ENCODE results near the gene ACTR5. TPM values are rescaled to one million over a fixed set of nuclear protein-coding genes. Genes with fewer than 3 reads are reported as not detected.

Gene ACTR5
- total and polyA plus RNA-seq, 2 donors (not counting 3 experiments of a cell fraction or from before 2014, with no cell fraction given) = 8.8 to 11.3 TPM

- Histone ChIP-seq H3K27ac (ENCODE audit: insufficient read depth, low read depth, low read length) (peak overlapping the region; percentile 87), H3K9me1 (replicated peaks; ENCODE audit: control insufficient read depth, extremely low read depth, insufficient read depth, low read length) (no peaks in the 10 kb centered on the region), H3K79me2 (ENCODE audit: control insufficient read depth, insufficient read depth, low read length) (no peaks in the 10 kb centered on the region), H3K27me3 (ENCODE audit: control insufficient read depth in 2 of 2, insufficient read depth in 2 of 2, low read length in 2 of 2) (no peaks in the 10 kb centered on the region), H3K9me3 (replicated peaks; ENCODE audit: control insufficient read depth, insufficient read depth, low read length) (no peaks in the 10 kb centered on the region), H2AFZ (ENCODE audit: low read depth, low read length) (peak overlapping the region; percentile 3), H3K4me3 (replicated peaks in 1 of 3; ENCODE audit: insufficient read depth in 1 of 3, low read depth in 1 of 3, low read length in 3 of 3) (no peak overlapping the region), H3K4me2 (ENCODE audit: insufficient read depth, low read length) (peak overlapping the region; percentile 3), H3K36me3 (ENCODE audit: control insufficient read depth in 2 of 2, extremely low read depth in 1 of 2, insufficient read depth in 2 of 2, low read length in 2 of 2) (peaks cover 8 to 15% of the 10 kb centered on the region in 2 experiments), H3K4me1 (ENCODE audit: control insufficient read depth, extremely low read depth, insufficient read depth, low read length) (peaks cover 11% of the 10 kb centered on the region), H4K20me1 (replicated peaks; ENCODE audit: control insufficient read depth, extremely low read depth, insufficient read depth, low read length) (no peaks in the 10 kb centered on the region), H3K9ac (replicated peaks; ENCODE audit: extremely low read depth, insufficient read depth, low read length) (peak overlapping the region; percentile 38)
- intact Hi-C loops (cut with micrococcal nuclease) = loop anchor here (1.0 kb wide), 2 partner anchors 48 to 71 kb away; partner anchors contain the start of gene PPP1R16B
- ChIA-PET POLR2A (interaction anchor here (0.6 to 1.3 kb wide), 3 partner anchors 16 to 48 kb away, joined by 3 read pairs; partner anchors contain the start of gene PPP1R16B), CTCF (interaction anchor here (1.0 to 1.7 kb wide), 5 partner anchors 10 to 138 kb away, joined by 3 to 5 read pairs (median 5); no protein-coding TSS in a partner anchor)
- FAIRE-seq (peak; percentile 87), DNase-seq (ENCODE audit: low read depth, low spot score) (peak; percentile 73)
- BruUV-seq (replicated peaks) = no TSS peak
- dilution Hi-C loops (cut with MboI; ENCODE audit: extremely low pct_ligation_motif_present, low sequenced_read_pairs) = no loop called here
- TF ChIP-seq POLR2AphosphoS5 (IDR thresholded peaks at IDR 0.05; ENCODE audit: insufficient read depth, low read depth, low read length) = no peak
- TF ChIP-seq CTCF (IDR thresholded peaks at IDR 0.05; ENCODE audit: extremely low read depth in 1 of 2, insufficient read depth in 1 of 2, low read depth in 1 of 2, low read length in 2 of 2) = no peak
- TF ChIP-seq FOS (IDR thresholded peaks at IDR 0.05; ENCODE audit: borderline replicate concordance, insufficient read depth, low read length) = peak; percentile 18
- no peak for TF ChIP-seq MYC (IDR thresholded peaks at IDR 0.05; ENCODE audit: low read depth, low read length)
- TF ChIP-seq MAX (IDR thresholded peaks at IDR 0.05; ENCODE audit: insufficient read depth, insufficient read length) = no peak
- no peak for TF ChIP-seq JUN (IDR thresholded peaks at IDR 0.05; ENCODE audit: borderline replicate concordance, insufficient read depth, insufficient read length, low read depth)
- no peak for TF ChIP-seq EZH2 (IDR thresholded peaks at IDR 0.05; ENCODE audit: borderline replicate concordance, low read depth, low read length, severe bottlenecking)
These were observed 9.0 kb downstream of the ACTR5 start for GRCh38 chr20:38757145-38757775.
